Measurements from ENCODE around the gene RAB3IP.
"Not testable (repeated sequence)": the region's sequence is repeated elsewhere in the genome, so short reads cannot be mapped to it uniquely, and the experiment has no call there.

RAB3IP gene

GRCh38 chr12:69756088-69756755, 17.6 kb downstream of the RAB3IP start:
- no peak for DNase-seq (ENCODE audit: low read depth in 2 of 2)

- DNase-seq (ENCODE audit: low read depth in 2 of 2): no peak
These were observed 19.4 kb downstream of the RAB3IP start for GRCh38 chr12:69758105-69758504.

- not testable (repeated sequence) for DNase-seq (ENCODE audit: low read depth in 2 of 2)
These were observed 20.9 kb downstream of the RAB3IP start for GRCh38 chr12:69759581-69759980.

GRCh38 chr12:69765515-69765914, 26.9 kb downstream of the RAB3IP start:
- DNase-seq (ENCODE audit: low read depth in 2 of 2): no peak

GRCh38 chr12:69766260-69766659, 27.6 kb downstream of the RAB3IP start:
- DNase-seq (ENCODE audit: low read depth in 2 of 2): no peak

- no peak for DNase-seq (ENCODE audit: low read depth in 2 of 2)
These were observed 41.3 kb downstream of the RAB3IP start for GRCh38 chr12:69779928-69780327.

GRCh38 chr12:69783365-69783764, 44.7 kb downstream of the RAB3IP start:
- no peak for DNase-seq (ENCODE audit: low read depth in 2 of 2)

GRCh38 chr12:69789351-69789750, 50.7 kb downstream of the RAB3IP start:
- no peak for DNase-seq (ENCODE audit: low read depth in 2 of 2)

- DNase-seq (ENCODE audit: low read depth in 2 of 2): no peak
These were observed 53.9 kb downstream of the RAB3IP start for GRCh38 chr12:69792533-69792932.

- not testable (repeated sequence) for DNase-seq (ENCODE audit: low read depth in 2 of 2)
These were observed 68.6 kb downstream of the RAB3IP start for GRCh38 chr12:69807101-69807897.

GRCh38 chr12:69810870-69811498, 72.3 kb downstream of the RAB3IP start:
- DNase-seq (ENCODE audit: low read depth in 2 of 2): no peak

- no peak for DNase-seq (ENCODE audit: low read depth in 2 of 2)
These were observed 77.4 kb downstream of the RAB3IP start for GRCh38 chr12:69816082-69816481.

- no peak for DNase-seq (ENCODE audit: low read depth in 2 of 2)
These were observed 82.4 kb downstream of the RAB3IP start for GRCh38 chr12:69821032-69821455.

- DNase-seq (ENCODE audit: low read depth in 2 of 2): no peak
These were observed 82.9 kb downstream of the RAB3IP start for GRCh38 chr12:69821456-69822159.

- no peak for DNase-seq (ENCODE audit: low read depth in 2 of 2)
These were observed 83.7 kb downstream of the RAB3IP start for GRCh38 chr12:69822201-69822860.

GRCh38 chr12:69824028-69824427, 85.4 kb downstream of the RAB3IP start:
- no peak for DNase-seq (ENCODE audit: low read depth in 2 of 2)

- DNase-seq (ENCODE audit: low read depth in 2 of 2): no peak
These were observed 86.4 kb downstream of the RAB3IP start, which contains the start of gene MYRFL for GRCh38 chr12:69824966-69825560. Gene MYRFL, plus strand, starts transcription at chr12:69825227. Its CDS starts 291 bp downstream, at chr12:69825518.

- no peak for DNase-seq (ENCODE audit: low read depth in 2 of 2)
These were observed 90.2 kb downstream of the RAB3IP start for GRCh38 chr12:69828897-69829296.

- no peak for DNase-seq (ENCODE audit: low read depth in 2 of 2)
These were observed 95.0 kb downstream of the RAB3IP start for GRCh38 chr12:69833696-69834095.

GRCh38 chr12:69834147-69834546, 95.5 kb downstream of the RAB3IP start:
- no peak for DNase-seq (ENCODE audit: low read depth in 2 of 2)

GRCh38 chr12:69834576-69834975, 95.9 kb downstream of the RAB3IP start:
- no peak for DNase-seq (ENCODE audit: low read depth in 2 of 2)
